ENCODE measurements around the gene KIAA1958. TPM values are rescaled to one million over a fixed set of nuclear protein-coding genes. Genes with fewer than 3 reads are reported as not detected.

KIAA1958 gene
- total RNA-seq, 1 donor from 2014 or later: 26.9 TPM

GRCh38 chr9:112484607-112485006, 2.0 kb upstream of the KIAA1958 start:
- Mint-ChIP-seq H3K4me1 (peaks cover 24% of the 10 kb centered on the region), H3K27me3 (ENCODE audit: low read depth) (no peaks in the 10 kb centered on the region), H3K36me3 (peaks cover 3% of the 10 kb centered on the region), H3K27ac (no peak overlapping the region), H3K9me3 (no peaks in the 10 kb centered on the region), H3K4me3 (no peak overlapping the region)
- TF ChIP-seq CTCF (IDR thresholded peaks at IDR 0.05; ENCODE audit: unreplicated experiment): no peak
- DNase-seq (ENCODE audit: low spot score in 2 of 2, unreplicated experiment in 2 of 2): no peak

GRCh38 chr9:112485574-112485973, 1.1 kb upstream of the KIAA1958 start:
- no peak for TF ChIP-seq CTCF (IDR thresholded peaks at IDR 0.05; ENCODE audit: unreplicated experiment)
- peaks cover 3% of the 10 kb centered on the region for H3K36me3 Mint-ChIP-seq
- H3K4me3 Mint-ChIP-seq: peak overlapping the region; percentile 97
- H3K27ac Mint-ChIP-seq: no peak overlapping the region
- no peaks in the 10 kb centered on the region for H3K27me3 Mint-ChIP-seq (ENCODE audit: low read depth)
- peaks cover 34% of the 10 kb centered on the region for H3K4me1 Mint-ChIP-seq
- no peak for DNase-seq (ENCODE audit: low spot score in 2 of 2, unreplicated experiment in 2 of 2)
- no peaks in the 10 kb centered on the region for H3K9me3 Mint-ChIP-seq

DNA sequence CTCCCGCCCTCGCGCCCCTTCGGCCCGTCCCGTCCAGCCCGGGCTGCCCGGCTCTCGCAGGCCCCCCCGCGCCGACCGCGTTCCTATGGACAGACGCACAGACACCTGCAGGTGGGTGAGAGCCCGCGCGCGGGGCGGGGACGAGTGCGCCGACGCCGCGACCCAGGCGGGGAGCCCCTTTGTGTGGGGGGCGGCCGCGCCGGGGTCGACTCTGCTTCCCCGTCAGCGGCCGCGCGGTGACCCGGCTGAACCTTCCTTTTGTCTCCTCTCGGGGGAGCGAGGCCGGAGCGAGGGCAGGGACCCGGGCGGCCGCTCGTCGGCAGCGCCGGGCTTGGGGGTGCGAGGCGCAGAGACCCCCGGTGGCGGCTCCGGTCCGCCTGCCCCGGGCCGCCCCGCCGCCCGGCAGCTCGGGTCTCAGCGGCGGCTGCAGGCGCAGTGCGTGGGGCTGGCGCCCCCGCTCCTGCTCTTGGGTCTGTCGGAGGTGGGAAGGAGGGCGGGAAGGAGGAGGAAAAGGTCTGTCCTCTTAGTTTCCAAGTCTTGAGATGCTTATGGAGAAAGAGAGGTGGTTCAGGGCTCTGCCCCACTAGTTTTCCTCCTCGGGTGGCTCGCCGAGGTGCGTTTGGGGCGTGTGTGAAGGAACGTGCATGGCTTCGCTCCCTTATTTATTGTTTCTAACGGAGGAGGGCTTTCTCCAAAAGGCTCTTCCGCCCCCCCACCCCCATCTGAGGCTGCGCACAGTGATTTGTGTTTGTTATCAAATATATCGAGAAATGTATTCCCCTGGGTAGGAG, 576 bp downstream of the KIAA1958 start:
- Mint-ChIP-seq H3K27me3 (ENCODE audit: low read depth) (no peaks in the 10 kb centered on the region), H3K4me3 (peak overlapping the region; percentile 97), H3K36me3 (peaks cover 1% of the 10 kb centered on the region), H3K27ac (peak overlapping the region; percentile 97), H3K4me1 (peaks cover 39% of the 10 kb centered on the region), H3K9me3 (peaks cover under 1% of the 10 kb centered on the region)
- TF ChIP-seq CTCF (IDR thresholded peaks at IDR 0.05; ENCODE audit: unreplicated experiment): no peak
- peak; percentile 35 to 66 for DNase-seq (ENCODE audit: low spot score in 2 of 2, unreplicated experiment in 2 of 2)

DNA sequence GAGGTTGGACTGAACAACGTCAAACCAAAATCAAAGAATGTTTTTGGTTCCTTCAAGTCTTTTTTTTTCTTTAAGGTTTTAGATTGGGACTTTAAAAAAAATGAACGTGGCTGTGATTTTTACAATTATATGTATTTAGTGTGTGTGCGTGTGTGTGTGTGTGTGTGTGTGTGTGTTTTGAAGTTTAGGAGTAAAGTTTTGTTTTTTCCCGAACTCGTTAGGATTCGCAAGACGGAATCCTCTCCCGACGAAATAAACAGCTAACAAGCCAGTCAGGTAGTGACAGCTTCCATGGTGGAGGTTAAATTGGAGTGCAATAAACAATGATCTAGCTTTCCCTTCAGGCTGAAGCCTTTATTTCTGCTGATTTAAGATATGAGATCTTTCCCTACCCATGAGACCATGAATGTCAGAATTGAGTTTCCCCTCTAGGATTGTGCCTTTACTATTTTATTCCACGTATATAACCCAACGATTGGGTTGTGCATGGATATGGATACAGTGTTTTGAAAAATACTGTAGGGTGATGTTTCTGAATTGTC, 1.2 kb downstream of the KIAA1958 start:
- H3K4me3 Mint-ChIP-seq: peak overlapping the region; percentile 97
- no peak for DNase-seq (ENCODE audit: low spot score in 2 of 2, unreplicated experiment in 2 of 2)
- H3K27ac Mint-ChIP-seq: peak overlapping the region; percentile 97
- no peak for TF ChIP-seq CTCF (IDR thresholded peaks at IDR 0.05; ENCODE audit: unreplicated experiment)
- H3K4me1 Mint-ChIP-seq: peaks cover 39% of the 10 kb centered on the region
- H3K27me3 Mint-ChIP-seq (ENCODE audit: low read depth): no peaks in the 10 kb centered on the region
- H3K9me3 Mint-ChIP-seq: peaks cover 3% of the 10 kb centered on the region
- H3K36me3 Mint-ChIP-seq: peaks cover 8% of the 10 kb centered on the region

DNA sequence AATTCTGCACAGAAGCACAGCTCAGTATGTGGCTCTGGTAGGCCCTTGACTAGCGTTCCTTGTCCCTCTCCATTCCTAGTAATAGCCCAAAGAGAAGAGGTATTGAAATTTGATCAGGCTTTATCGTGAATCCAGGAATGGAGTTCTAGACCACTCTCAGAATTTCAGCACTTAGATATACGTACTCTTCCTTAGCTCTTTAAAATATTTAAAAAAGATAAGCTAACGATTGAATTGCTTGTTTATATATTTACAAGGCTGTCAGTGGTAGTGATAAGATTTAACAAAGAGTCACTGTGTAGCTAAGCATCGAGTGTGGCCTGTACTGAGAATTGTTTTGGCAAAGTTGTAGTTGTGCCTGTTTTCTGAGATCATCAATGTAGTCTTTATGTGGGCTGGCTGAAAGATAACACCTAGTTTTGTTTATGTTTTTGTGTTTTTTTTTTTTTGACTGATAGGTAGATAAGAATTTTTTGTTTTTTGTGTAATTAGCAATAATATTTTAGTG, 2.5 kb downstream of the KIAA1958 start:
- TF ChIP-seq CTCF (IDR thresholded peaks at IDR 0.05; ENCODE audit: unreplicated experiment): no peak
- peak overlapping the region; percentile 41 for H3K4me3 Mint-ChIP-seq
- peaks cover 15% of the 10 kb centered on the region for H3K9me3 Mint-ChIP-seq
- peaks cover 39% of the 10 kb centered on the region for H3K4me1 Mint-ChIP-seq
- peak overlapping the region; percentile 81 for H3K27ac Mint-ChIP-seq
- no peaks in the 10 kb centered on the region for H3K27me3 Mint-ChIP-seq (ENCODE audit: low read depth)
- peaks cover 19% of the 10 kb centered on the region for H3K36me3 Mint-ChIP-seq
- DNase-seq (ENCODE audit: low spot score in 2 of 2, unreplicated experiment in 2 of 2): no peak

Measured in mesothelial cell of epicardium (in vitro differentiated cells).